Measurements from ENCODE around the gene PCBP1.
"Not testable (repeated sequence)": the region's sequence is repeated elsewhere in the genome, so short reads cannot be mapped to it uniquely, and the experiment has no call there.

The PCBP1 gene

GRCh38 chr2:70126413-70126812, 39.1 kb downstream of the PCBP1 start:
- TF ChIP-seq JUND (IDR thresholded peaks at IDR 0.05; ENCODE audit: low read depth): no peak
- DNase-seq (ENCODE audit: low read depth in 1 of 2, low spot score in 1 of 2): no peak
- in situ Hi-C loops (cut with HindIII; ENCODE audit: low pct_unique_long_range_greater_than_20kb, low sequenced_read_pairs): no loop called here

DNA sequence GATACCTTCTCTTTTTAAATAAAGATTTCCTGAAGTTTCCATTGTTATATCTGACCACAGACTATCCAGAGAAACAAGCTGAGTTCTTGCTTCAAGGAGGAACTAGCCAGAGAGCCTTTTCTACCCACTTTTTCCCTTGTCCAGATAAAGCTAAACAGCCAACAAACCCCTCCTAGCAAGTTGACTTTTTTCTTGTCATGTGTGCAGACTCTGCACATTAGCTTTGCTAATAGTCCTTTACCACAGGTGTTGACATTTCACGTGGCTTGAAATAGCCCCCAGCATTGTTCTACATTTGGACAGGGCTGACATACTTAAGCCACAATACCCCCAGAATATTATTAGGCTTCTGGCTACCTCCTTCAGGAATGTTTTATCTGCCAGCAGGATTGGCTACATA, 40.7 kb downstream of the PCBP1 start:
- no peak for TF ChIP-seq JUND (IDR thresholded peaks at IDR 0.05; ENCODE audit: low read depth)
- in situ Hi-C loops (cut with HindIII; ENCODE audit: low pct_unique_long_range_greater_than_20kb, low sequenced_read_pairs): no loop called here
- no peak for DNase-seq (ENCODE audit: low read depth in 1 of 2, low spot score in 1 of 2)

DNA sequence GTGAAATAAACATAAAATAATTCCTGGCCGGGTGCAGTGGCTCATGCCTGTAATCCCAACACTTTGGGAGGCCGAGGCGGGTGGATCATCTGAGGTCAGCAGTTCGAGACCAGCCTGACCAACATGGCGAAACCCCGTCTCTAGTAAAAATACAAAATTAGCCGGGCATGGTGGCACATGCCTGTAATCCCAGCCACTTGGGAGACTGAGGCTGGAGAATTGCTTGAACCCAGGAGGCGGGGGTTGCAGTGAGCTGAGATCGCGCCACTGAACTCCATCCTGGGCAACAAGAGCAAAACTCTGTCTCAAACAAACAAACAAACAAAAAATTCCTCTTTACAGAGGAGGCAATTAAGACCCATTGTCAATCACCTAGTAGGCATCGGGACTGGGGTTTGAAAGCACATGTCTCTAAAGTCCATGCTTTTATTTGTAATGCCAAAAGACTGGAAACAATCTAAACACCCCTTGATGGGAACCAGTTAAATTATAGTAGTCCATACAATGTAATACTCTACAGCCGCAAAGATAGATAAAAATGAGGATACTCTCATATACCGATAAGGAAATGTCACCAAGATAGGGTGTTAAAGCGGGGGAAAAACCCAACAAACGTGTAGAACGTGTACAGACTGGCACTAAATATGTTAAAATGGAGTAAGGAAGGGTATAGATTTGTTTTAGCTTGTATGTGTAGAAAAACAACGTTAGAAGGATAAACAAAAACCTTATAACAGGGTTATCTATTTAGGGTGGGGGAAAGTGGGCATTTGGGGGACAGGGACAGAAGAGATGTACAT, 44.3 kb downstream of the PCBP1 start:
- in situ Hi-C loops (cut with HindIII; ENCODE audit: low pct_unique_long_range_greater_than_20kb, low sequenced_read_pairs); DNase-seq (ENCODE audit: low read depth in 1 of 2, low spot score in 1 of 2): not testable (repeated sequence)

GRCh38 chr2:70132244-70133126, 45.2 kb downstream of the PCBP1 start:
- in situ Hi-C loops (cut with HindIII; ENCODE audit: low pct_unique_long_range_greater_than_20kb, low sequenced_read_pairs): no loop called here
- peak; percentile 55 to 89 for DNase-seq (ENCODE audit: low read depth in 1 of 2, low spot score in 1 of 2)
- TF ChIP-seq JUND (IDR thresholded peaks at IDR 0.05; ENCODE audit: low read depth): no peak

DNA sequence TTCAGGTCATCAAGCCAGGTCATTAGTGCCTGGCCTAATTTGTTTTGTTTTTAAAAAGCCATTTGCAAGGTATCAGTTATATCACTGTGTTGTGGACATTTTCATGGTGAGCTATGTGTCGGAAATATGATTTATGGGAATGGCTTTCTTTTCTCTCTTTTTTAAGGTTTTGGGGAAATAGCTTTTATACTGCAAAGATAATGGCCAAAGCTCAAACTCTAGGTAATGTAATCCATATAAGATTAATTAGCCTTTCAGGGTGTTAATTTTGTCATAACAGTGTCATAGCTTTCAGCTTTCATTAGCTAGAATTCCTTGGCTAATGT, 45.8 kb downstream of the PCBP1 start:
- in situ Hi-C loops (cut with HindIII; ENCODE audit: low pct_unique_long_range_greater_than_20kb, low sequenced_read_pairs): no loop called here
- no peak for TF ChIP-seq JUND (IDR thresholded peaks at IDR 0.05; ENCODE audit: low read depth)
- no peak for DNase-seq (ENCODE audit: low read depth in 1 of 2, low spot score in 1 of 2)

DNA sequence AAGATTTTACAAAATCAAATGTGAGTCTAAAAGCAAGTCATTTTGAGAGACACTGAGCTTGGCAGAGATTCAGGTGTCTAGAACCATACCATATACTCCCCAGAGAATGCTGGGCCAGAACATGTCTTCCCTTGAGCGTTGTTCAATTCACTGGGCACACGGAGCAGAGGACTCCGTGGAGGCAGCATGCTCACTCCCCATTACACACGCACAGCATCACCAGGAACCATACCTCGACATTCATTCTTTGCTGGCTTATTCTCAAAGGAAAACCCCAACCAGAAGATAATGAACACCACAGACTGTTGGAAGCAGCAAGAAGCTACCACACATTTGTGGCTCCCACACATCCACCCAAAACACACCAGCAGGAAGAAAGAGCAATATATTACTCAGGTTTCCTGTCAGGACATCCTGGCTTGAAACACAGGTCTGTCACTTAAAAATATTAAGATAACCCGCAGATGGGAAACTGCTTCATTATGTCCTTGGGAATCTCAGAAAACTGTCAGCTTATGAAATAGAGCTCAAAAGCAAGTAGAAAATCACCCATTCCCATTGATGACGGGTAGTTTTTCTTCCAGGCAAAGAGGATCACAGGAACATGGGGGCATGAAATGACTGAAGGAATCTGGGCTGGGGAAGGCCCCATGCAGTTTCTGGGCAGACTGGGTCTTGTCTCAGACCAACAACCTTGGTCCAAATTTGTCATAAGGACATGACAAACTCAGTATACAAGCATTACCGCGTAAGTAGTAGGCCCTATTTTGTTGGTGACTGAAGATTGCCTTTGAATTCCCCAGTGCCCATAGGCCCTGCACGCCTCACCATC, 46.4 kb downstream of the PCBP1 start:
- DNase-seq (ENCODE audit: low read depth in 1 of 2, low spot score in 1 of 2): no peak
- in situ Hi-C loops (cut with HindIII; ENCODE audit: low pct_unique_long_range_greater_than_20kb, low sequenced_read_pairs): no loop called here
- TF ChIP-seq JUND (IDR thresholded peaks at IDR 0.05; ENCODE audit: low read depth): no peak

- DNase-seq (ENCODE audit: low read depth in 1 of 2, low spot score in 1 of 2); in situ Hi-C loops (cut with HindIII; ENCODE audit: low pct_unique_long_range_greater_than_20kb, low sequenced_read_pairs): not testable (repeated sequence)
Observed at GRCh38 chr2:70134323-70134983, 47.2 kb downstream of the PCBP1 start.

Measured in T47D (cell line).